Esophagus muscularis mucosa (tissue), 4 donors: ENCODE results near the gene NKAIN2. TPM values are rescaled to one million over a fixed set of nuclear protein-coding genes. Genes with fewer than 3 reads are reported as not detected.
"Not testable (repeated sequence)": the region's sequence is repeated elsewhere in the genome, so short reads cannot be mapped to it uniquely, and the experiment has no call there.

Experiments used
- DNase-seq: peaks from one replicate; pipeline ENCODE4 v3.0.0-alpha.2; 2017; ENCODE audit errors: extremely low spot score
- H3K27ac ChIP-seq, 4 donors: fragments of 200-600 bp; sonication (generic); replicated peaks in 1 of 4; 1 replicate in 3 of 4; 2 replicates in 1 of 4; pipeline ENCODE4 v1.5.1; 2016 to 2019; ENCODE audit warnings: mild to moderate bottlenecking in 1 of 4
- H3K27me3 ChIP-seq, 4 donors: fragments of 200-600 bp; sonication (generic); one replicate each; pipeline versions ENCODE4 v1.5.1 to v1.6.0; 2016 to 2019
- H3K36me3 ChIP-seq, 4 donors: fragments of 200-600 bp; sonication (generic); one replicate each; pipeline ENCODE4 v1.5.1; 2016 to 2019
- H3K4me1 ChIP-seq, 4 donors: fragments of 200-600 bp; sonication (generic); one replicate each; pipeline ENCODE4 v1.5.1; 2016 to 2019
- H3K4me3 ChIP-seq, 4 donors: fragments of 200-600 bp; sonication (generic); 1 replicate in 2 of 4; 2 replicates in 2 of 4; pipeline ENCODE4 v1.5.1; 2016 to 2019; ENCODE audit warnings: mild to moderate bottlenecking in 4 of 4, moderate library complexity in 1 of 4
- H3K9me3 ChIP-seq, 4 donors: fragments of 200-600 bp; sonication (generic); 1 replicate in 3 of 4; 2 replicates in 1 of 4; pipeline ENCODE4 v1.5.1; 2016 to 2019
- CTCF ChIP-seq, 3 experiments: fragments of 200-600 bp in 2 of 3; fragments of 450-650 bp in 1 of 3; sonication (generic) in 2 of 3; IDR thresholded peaks; one replicate each; pipeline ENCODE4 v1.5.1; 2017 to 2019; ENCODE audit warnings: antibody characterized with exemption in 3 of 3, mild to moderate bottlenecking in 2 of 3, moderate library complexity in 1 of 3
- EP300 ChIP-seq: sonication (generic); formaldehyde crosslinking; IDR thresholded peaks from one replicate; pipeline ENCODE4 v1.6.1; 2017; ENCODE audit warnings: antibody characterized with exemption
- POLR2A ChIP-seq: fragments of 450-650 bp; IDR thresholded peaks from one replicate; pipeline ENCODE4 v1.6.1; 2017; ENCODE audit warnings: antibody characterized with exemption, moderate library complexity, mild to moderate bottlenecking, low read depth
- POLR2AphosphoS5 ChIP-seq, 2 donors: sonication (generic); formaldehyde crosslinking; IDR thresholded peaks; one replicate each; pipeline ENCODE4 v1.6.1; 2017; ENCODE audit warnings: antibody characterized with exemption in 2 of 2
- WGBS: methylation state at CpG from one replicate; pipeline ENCODE4 v1.1.5; 2018; 5-methylcytosine and 5-hydroxymethylcytosine counted together
- intact Hi-C: fragments of 100-400 bp; cut with DNase I; formaldehyde crosslinking; loops from one replicate; pipeline ENCODE4 v1.15.1; 2023
- total RNA-seq, 4 donors: library from RNA; depleted of rRNA; stranded (reverse); fragments of >200 nt; gene quantifications; one replicate each; pipeline versions ENCODE4 v1.1.0 to v1.2.1, GENCODE V29; 2016

NKAIN2 gene
- total RNA-seq, 4 donors from 2014 or later: 0.11 to 0.66 (median 0.13) TPM; not detected in 1

- TF ChIP-seq POLR2AphosphoS5 (IDR thresholded peaks at IDR 0.05): no peak
- no peak for TF ChIP-seq POLR2A
- no peak for TF ChIP-seq CTCF (IDR thresholded peaks at IDR 0.05)
- no peak for TF ChIP-seq EP300
- Histone ChIP-seq H3K36me3 (no peaks in the 10 kb centered on the region), H3K27me3 (no peaks in the 10 kb centered on the region), H3K4me3 (no peak overlapping the region), H3K9me3 (no peaks in the 10 kb centered on the region), H3K27ac (no peak overlapping the region), H3K4me1 (no peaks in the 10 kb centered on the region)
- intact Hi-C loops: no loop called here
- no peak for DNase-seq
- 51% methylated on average over 3 of the region's 3 CpGs for WGBS
Measured at GRCh38 chr6:124560873-124561567, 757.4 kb downstream of the NKAIN2 start.

DNA sequence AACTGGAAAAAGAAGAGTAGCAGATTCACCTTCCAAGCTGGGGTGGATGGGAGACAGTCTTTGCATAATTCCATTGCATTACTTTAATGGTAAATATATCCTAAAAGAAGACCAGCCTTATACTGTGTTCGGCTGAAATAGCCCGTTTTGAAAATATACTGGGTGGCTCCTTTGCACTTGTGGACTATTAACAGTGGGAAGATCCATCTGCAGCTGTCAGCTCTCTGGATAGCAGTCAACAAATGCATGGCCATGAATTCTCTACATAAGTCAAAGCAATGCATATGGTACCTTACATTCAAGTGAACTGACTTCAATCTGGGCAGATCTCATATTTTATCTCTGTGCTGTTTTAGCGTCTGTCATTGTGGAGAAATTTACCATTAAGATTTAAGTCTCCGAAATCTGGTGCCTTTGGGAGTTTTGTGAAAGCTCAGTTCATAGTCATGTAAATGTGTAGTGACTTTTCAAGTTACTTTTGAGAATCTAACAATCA, 758.0 kb downstream of the NKAIN2 start:
- 79% methylated on average over 4 of the region's 4 CpGs for WGBS

GRCh38 chr6:124564125-124564524, 760.5 kb downstream of the NKAIN2 start:
- WGBS: 94% methylated on average over 3 of the region's 3 CpGs
- H3K9me3 ChIP-seq, H3K27me3 ChIP-seq, H3K36me3 ChIP-seq, H3K27ac ChIP-seq, DNase-seq, intact Hi-C loops, H3K4me3 ChIP-seq, H3K4me1 ChIP-seq: not testable (repeated sequence)

More for the DNA sequence above, 758.0 kb downstream of the NKAIN2 start:
- no peak for DNase-seq
- intact Hi-C loops: no loop called here
- no peak for TF ChIP-seq POLR2A
- TF ChIP-seq CTCF (IDR thresholded peaks at IDR 0.05): no peak
- TF ChIP-seq EP300: no peak
- no peak for TF ChIP-seq POLR2AphosphoS5 (IDR thresholded peaks at IDR 0.05)
- no peaks in the 10 kb centered on the region for H3K27me3 ChIP-seq
- no peaks in the 10 kb centered on the region for H3K9me3 ChIP-seq
- no peaks in the 10 kb centered on the region for H3K4me1 ChIP-seq
- H3K36me3 ChIP-seq: no peaks in the 10 kb centered on the region
- no peak overlapping the region for H3K4me3 ChIP-seq
- no peak overlapping the region for H3K27ac ChIP-seq

DNA sequence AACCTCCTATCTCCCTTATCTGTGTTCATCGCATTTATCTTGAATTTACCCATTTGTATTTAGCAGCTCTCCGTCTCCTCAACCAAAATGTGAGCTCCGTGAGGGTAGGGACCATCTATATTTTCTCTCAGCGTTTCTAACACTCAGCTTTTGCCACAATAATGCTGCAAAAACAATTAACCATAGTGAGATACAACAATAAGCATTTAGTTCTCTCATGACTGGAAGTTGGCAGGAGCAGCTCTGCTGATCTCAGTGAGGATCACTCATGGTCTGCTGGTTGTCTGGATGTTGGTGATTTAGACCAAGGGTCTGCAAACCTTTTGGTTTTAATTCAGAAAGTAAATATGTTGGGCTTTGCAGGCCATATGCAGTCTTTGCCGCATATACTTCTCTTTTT, 763.7 kb downstream of the NKAIN2 start:
- Histone ChIP-seq H3K4me1 (no peaks in the 10 kb centered on the region), H3K27ac (no peak overlapping the region), H3K4me3 (no peak overlapping the region), H3K27me3 (no peaks in the 10 kb centered on the region), H3K9me3 (no peaks in the 10 kb centered on the region), H3K36me3 (no peaks in the 10 kb centered on the region)
- intact Hi-C loops: no loop called here
- 91% methylated on average over 5 of the region's 5 CpGs for WGBS
- TF ChIP-seq POLR2A: no peak
- no peak for TF ChIP-seq CTCF (IDR thresholded peaks at IDR 0.05)
- TF ChIP-seq EP300: no peak
- TF ChIP-seq POLR2AphosphoS5 (IDR thresholded peaks at IDR 0.05): no peak
- no peak for DNase-seq

- 91% methylated on average over 1 of the region's 1 CpG for WGBS
- Histone ChIP-seq H3K4me3 (no peak overlapping the region), H3K27me3 (no peaks in the 10 kb centered on the region), H3K36me3 (no peaks in the 10 kb centered on the region), H3K4me1 (no peaks in the 10 kb centered on the region), H3K9me3 (no peaks in the 10 kb centered on the region), H3K27ac (no peak overlapping the region)
- TF ChIP-seq EP300: no peak
- TF ChIP-seq CTCF (IDR thresholded peaks at IDR 0.05): no peak
- no peak for TF ChIP-seq POLR2A
- TF ChIP-seq POLR2AphosphoS5 (IDR thresholded peaks at IDR 0.05): no peak
- intact Hi-C loops: no loop called here
- no peak for DNase-seq
Measured at GRCh38 chr6:124573953-124574352, 770.3 kb downstream of the NKAIN2 start.
